HG02970 (cell line): Measurements from ENCODE around the gene ENTREP1.

Experiments
- ATAC-seq: cut with Tn5 transposase; IDR thresholded peaks from one replicate; pipeline ENCODE4 v1.9.1; 2021; ENCODE audit warnings: mild to moderate bottlenecking, moderate library complexity, moderate number of reproducible peaks; ENCODE audit not compliant: unreplicated experiment, low FRiP score

ENTREP1 gene

GRCh38 chr9:69319324-69320025 lies 5.5 kb upstream of the ENTREP1 start:
- ATAC-seq: no peak

- no peak for ATAC-seq
Observed at GRCh38 chr9:69322256-69322655, 2.8 kb upstream of the ENTREP1 start.

- no peak for ATAC-seq
Observed at GRCh38 chr9:69323861-69324260, 1.2 kb upstream of the ENTREP1 start.

GRCh38 chr9:69325409-69326212 lies 596 bp downstream of the ENTREP1 start:
- no peak for ATAC-seq

- no peak for ATAC-seq
Observed at GRCh38 chr9:69326261-69326660, 1.2 kb downstream of the ENTREP1 start.

GRCh38 chr9:69330580-69330979 lies 5.6 kb downstream of the ENTREP1 start:
- ATAC-seq: no peak

GRCh38 chr9:69331444-69331843 lies 6.4 kb downstream of the ENTREP1 start:
- ATAC-seq: no peak

- no peak for ATAC-seq
Observed at GRCh38 chr9:69332067-69332685, 7.2 kb downstream of the ENTREP1 start.

- ATAC-seq: no peak
Observed at GRCh38 chr9:69333716-69334115, 8.7 kb downstream of the ENTREP1 start.

- no peak for ATAC-seq
Observed at GRCh38 chr9:69334317-69334716, 9.3 kb downstream of the ENTREP1 start.

GRCh38 chr9:69339620-69340019 lies 14.6 kb downstream of the ENTREP1 start:
- no peak for ATAC-seq

GRCh38 chr9:69340631-69341030 lies 15.6 kb downstream of the ENTREP1 start:
- ATAC-seq: no peak

GRCh38 chr9:69342769-69343168 lies 17.8 kb downstream of the ENTREP1 start:
- ATAC-seq: no peak

GRCh38 chr9:69344459-69344858 lies 19.4 kb downstream of the ENTREP1 start:
- ATAC-seq: no peak

GRCh38 chr9:69346596-69347390 lies 21.8 kb downstream of the ENTREP1 start:
- no peak for ATAC-seq

GRCh38 chr9:69347607-69348006 lies 22.6 kb downstream of the ENTREP1 start:
- ATAC-seq: no peak

GRCh38 chr9:69351227-69351626 lies 26.2 kb downstream of the ENTREP1 start:
- no peak for ATAC-seq

GRCh38 chr9:69355232-69355631 lies 30.2 kb downstream of the ENTREP1 start:
- ATAC-seq: no peak

GRCh38 chr9:69357030-69357775 lies 32.2 kb downstream of the ENTREP1 start:
- ATAC-seq: no peak

- ATAC-seq: no peak
Observed at GRCh38 chr9:69357821-69358220, 32.8 kb downstream of the ENTREP1 start.
